Activated naive CD4-positive, alpha-beta T cell treated with anti-CD3 and anti-CD28 coated beads, Interleukin-2, amount 10 ng/mL, durations not matched to agents 7 days and 5 days (primary cell): ENCODE data around the gene ARID5B.

Experiments
- CTCF ChIA-PET: fragments of 350-600 bp; sonication (Branson Sonifier 250); formaldehyde crosslinking; loops from one replicate; lab custom pipeline; 2021; ENCODE audit warnings: antibody characterized with exemption; lab: Charles Lee
- DNase-seq: peaks from one replicate; pipeline ENCODE4 v3.0.0-alpha.2; 2020
- H3K27ac Mint-ChIP-seq: one replicate; pipeline ENCODE4 v1.8.0; 2021; ENCODE audit warnings: mild to moderate bottlenecking, moderate library complexity, mixed read lengths
- H3K27me3 Mint-ChIP-seq: one replicate; pipeline ENCODE4 v1.8.0; 2021; ENCODE audit warnings: mild to moderate bottlenecking, mixed read lengths
- H3K36me3 Mint-ChIP-seq: one replicate; pipeline ENCODE4 v1.8.0; 2021; ENCODE audit warnings: mixed read lengths
- H3K4me1 Mint-ChIP-seq: one replicate; pipeline ENCODE4 v1.8.0; 2021; ENCODE audit warnings: mixed read lengths
- H3K4me3 Mint-ChIP-seq: one replicate; pipeline ENCODE4 v1.8.0; 2021; ENCODE audit warnings: mild to moderate bottlenecking, moderate library complexity, mixed read lengths
- H3K9me3 Mint-ChIP-seq: one replicate; pipeline ENCODE4 v1.8.0; 2021; ENCODE audit warnings: mixed read lengths

Gene ARID5B

GRCh38 chr10:61992671-61993668 is 91.5 kb downstream of the ARID5B start:
- CTCF ChIA-PET: interaction anchor here (0.7 to 2.0 kb wide), 9 partner anchors 9 to 191 kb away, joined by 3 to 9 read pairs (median 5); no protein-coding TSS in a partner anchor
- Mint-ChIP-seq H3K36me3 (peaks cover 59% of the 10 kb centered on the region), H3K27me3 (no peaks in the 10 kb centered on the region), H3K4me3 (peak overlapping the region; percentile 64), H3K4me1 (peaks cover 89% of the 10 kb centered on the region), H3K9me3 (no peaks in the 10 kb centered on the region), H3K27ac (peak overlapping the region; percentile 95)
- DNase-seq: peak; percentile 73

- peak overlapping the region; percentile 95 for H3K27ac Mint-ChIP-seq
- H3K36me3 Mint-ChIP-seq: peaks cover 66% of the 10 kb centered on the region
- CTCF ChIA-PET: interaction anchor here (0.7 to 2.0 kb wide), 7 partner anchors 10 to 190 kb away, joined by 3 to 8 read pairs (median 5); no protein-coding TSS in a partner anchor
- peak overlapping the region; percentile 64 for H3K4me3 Mint-ChIP-seq
- H3K4me1 Mint-ChIP-seq: peaks cover 91% of the 10 kb centered on the region
- H3K9me3 Mint-ChIP-seq: peaks cover 5% of the 10 kb centered on the region
- no peak for DNase-seq
- H3K27me3 Mint-ChIP-seq: no peaks in the 10 kb centered on the region
These were observed 92.4 kb downstream of the ARID5B start for GRCh38 chr10:61993711-61994401.

- Mint-ChIP-seq H3K27ac (peak overlapping the region; percentile 95), H3K27me3 (no peaks in the 10 kb centered on the region), H3K4me3 (peak overlapping the region; percentile 64), H3K4me1 (peaks cover 91% of the 10 kb centered on the region), H3K9me3 (peaks cover 7% of the 10 kb centered on the region), H3K36me3 (peaks cover 69% of the 10 kb centered on the region)
- DNase-seq: no peak
- CTCF ChIA-PET: interaction anchor here (1.1 kb wide), 1 partner anchor 11 kb away, joined by 3 read pairs; no protein-coding TSS in a partner anchor
These were observed 93.1 kb downstream of the ARID5B start for GRCh38 chr10:61994405-61995219.

- Mint-ChIP-seq H3K4me3 (peak overlapping the region; percentile 64), H3K27ac (peak overlapping the region; percentile 95), H3K9me3 (peaks cover 11% of the 10 kb centered on the region), H3K27me3 (no peaks in the 10 kb centered on the region), H3K4me1 (peaks cover 90% of the 10 kb centered on the region), H3K36me3 (peaks cover 69% of the 10 kb centered on the region)
- DNase-seq: no peak
- CTCF ChIA-PET: no interaction called here
These were observed 93.7 kb downstream of the ARID5B start for GRCh38 chr10:61995220-61995503.

GRCh38 chr10:61998937-61999336 is 97.4 kb downstream of the ARID5B start:
- no peak for DNase-seq
- Mint-ChIP-seq H3K9me3 (peaks cover 11% of the 10 kb centered on the region), H3K36me3 (peaks cover 79% of the 10 kb centered on the region), H3K4me1 (peaks cover 84% of the 10 kb centered on the region), H3K27me3 (no peaks in the 10 kb centered on the region), H3K27ac (no peak overlapping the region), H3K4me3 (no peak overlapping the region)
- CTCF ChIA-PET: interaction anchor here (1.3 kb wide), 1 partner anchor 39 kb away, joined by 3 read pairs; no protein-coding TSS in a partner anchor

GRCh38 chr10:62000037-62000603 is 98.6 kb downstream of the ARID5B start:
- H3K36me3 Mint-ChIP-seq: peaks cover 87% of the 10 kb centered on the region
- peak overlapping the region; percentile 63 for H3K27ac Mint-ChIP-seq
- H3K9me3 Mint-ChIP-seq: peaks cover 11% of the 10 kb centered on the region
- peaks cover 75% of the 10 kb centered on the region for H3K4me1 Mint-ChIP-seq
- CTCF ChIA-PET: no interaction called here
- no peak overlapping the region for H3K4me3 Mint-ChIP-seq
- H3K27me3 Mint-ChIP-seq: no peaks in the 10 kb centered on the region
- DNase-seq: no peak

- peaks cover 75% of the 10 kb centered on the region for H3K4me1 Mint-ChIP-seq
- no peaks in the 10 kb centered on the region for H3K27me3 Mint-ChIP-seq
- CTCF ChIA-PET: interaction anchor here (1.5 kb wide), 1 partner anchor 104 kb away, joined by 4 read pairs; no protein-coding TSS in a partner anchor
- H3K36me3 Mint-ChIP-seq: peaks cover 87% of the 10 kb centered on the region
- H3K9me3 Mint-ChIP-seq: peaks cover 11% of the 10 kb centered on the region
- H3K27ac Mint-ChIP-seq: no peak overlapping the region
- no peak overlapping the region for H3K4me3 Mint-ChIP-seq
- DNase-seq: no peak
These were observed 99.2 kb downstream of the ARID5B start for GRCh38 chr10:62000726-62001125.

- H3K4me1 Mint-ChIP-seq: peaks cover 75% of the 10 kb centered on the region
- no peaks in the 10 kb centered on the region for H3K27me3 Mint-ChIP-seq
- DNase-seq: no peak
- CTCF ChIA-PET: interaction anchor here (1.5 kb wide), 1 partner anchor 105 kb away, joined by 4 read pairs; no protein-coding TSS in a partner anchor
- peaks cover 11% of the 10 kb centered on the region for H3K9me3 Mint-ChIP-seq
- H3K4me3 Mint-ChIP-seq: peak overlapping the region; percentile 4
- peaks cover 92% of the 10 kb centered on the region for H3K36me3 Mint-ChIP-seq
- no peak overlapping the region for H3K27ac Mint-ChIP-seq
These were observed 100.4 kb downstream of the ARID5B start for GRCh38 chr10:62001898-62002297.

- Mint-ChIP-seq H3K4me3 (no peak overlapping the region), H3K27me3 (no peaks in the 10 kb centered on the region), H3K4me1 (peaks cover 76% of the 10 kb centered on the region), H3K36me3 (peaks cover 92% of the 10 kb centered on the region), H3K9me3 (peaks cover 11% of the 10 kb centered on the region), H3K27ac (no peak overlapping the region)
- no peak for DNase-seq
- CTCF ChIA-PET: no interaction called here
These were observed 101.3 kb downstream of the ARID5B start for GRCh38 chr10:62002753-62003152.

- Mint-ChIP-seq H3K9me3 (peaks cover 6% of the 10 kb centered on the region), H3K36me3 (peaks cover 92% of the 10 kb centered on the region), H3K4me3 (no peak overlapping the region), H3K27ac (no peak overlapping the region), H3K4me1 (peaks cover 76% of the 10 kb centered on the region), H3K27me3 (no peaks in the 10 kb centered on the region)
- no peak for DNase-seq
- CTCF ChIA-PET: no interaction called here
These were observed 102.5 kb downstream of the ARID5B start for GRCh38 chr10:62004042-62004441.

- no peak overlapping the region for H3K4me3 Mint-ChIP-seq
- H3K27ac Mint-ChIP-seq: peak overlapping the region; percentile 39
- no peaks in the 10 kb centered on the region for H3K27me3 Mint-ChIP-seq
- H3K4me1 Mint-ChIP-seq: peaks cover 71% of the 10 kb centered on the region
- no peak for DNase-seq
- H3K9me3 Mint-ChIP-seq: no peaks in the 10 kb centered on the region
- CTCF ChIA-PET: no interaction called here
- H3K36me3 Mint-ChIP-seq: peaks cover 85% of the 10 kb centered on the region
These were observed 103.8 kb downstream of the ARID5B start for GRCh38 chr10:62005281-62005680.

GRCh38 chr10:62005687-62006086 is 104.2 kb downstream of the ARID5B start:
- Mint-ChIP-seq H3K4me1 (peaks cover 69% of the 10 kb centered on the region), H3K36me3 (peaks cover 85% of the 10 kb centered on the region), H3K4me3 (no peak overlapping the region), H3K9me3 (no peaks in the 10 kb centered on the region), H3K27me3 (no peaks in the 10 kb centered on the region), H3K27ac (peak overlapping the region; percentile 39)
- DNase-seq: no peak
- CTCF ChIA-PET: no interaction called here

GRCh38 chr10:62007145-62007544 is 105.6 kb downstream of the ARID5B start:
- Mint-ChIP-seq H3K36me3 (peaks cover 86% of the 10 kb centered on the region), H3K27ac (peak overlapping the region; percentile 11)
- CTCF ChIA-PET: no interaction called here

More at GRCh38 chr10:62007145-62007544, 105.6 kb downstream of the ARID5B start:
- Mint-ChIP-seq H3K4me3 (no peak overlapping the region), H3K4me1 (peaks cover 66% of the 10 kb centered on the region), H3K9me3 (no peaks in the 10 kb centered on the region), H3K27me3 (no peaks in the 10 kb centered on the region)
- no peak for DNase-seq
